Measurements from ENCODE around the gene MRPL20.

DNA sequence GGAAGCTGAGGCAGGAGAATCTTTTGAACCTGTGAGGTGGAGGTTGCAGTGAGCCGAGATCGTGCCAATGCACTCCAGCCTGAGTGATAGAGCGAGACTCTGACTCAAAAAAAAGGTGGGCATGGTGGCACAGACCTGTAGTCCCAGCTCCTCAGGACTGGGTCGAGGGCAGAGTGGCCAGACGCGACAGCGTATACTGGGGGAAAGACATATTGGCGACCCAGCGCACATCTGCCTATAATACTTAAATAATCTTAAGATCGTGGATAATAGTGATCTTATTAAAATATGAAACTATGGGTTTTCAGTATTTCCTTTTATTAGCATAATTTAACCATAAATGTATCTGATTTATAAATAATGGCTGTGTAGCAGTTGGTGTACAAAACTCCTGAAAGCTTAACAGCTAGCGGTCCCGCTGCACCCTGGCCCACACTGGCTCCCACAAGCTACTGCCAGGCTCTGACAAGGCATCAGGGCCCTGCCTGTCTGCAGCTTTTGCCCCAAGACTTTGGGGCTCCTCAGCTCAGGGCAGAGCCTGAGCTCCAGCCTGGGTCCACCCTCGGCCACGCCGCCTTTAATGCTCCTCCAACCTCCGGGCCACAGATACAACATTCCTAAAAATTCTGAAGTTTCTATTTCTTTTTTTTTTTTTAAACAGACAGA, 29.4 kb downstream of the MRPL20 start:
- TF ChIP-seq, protein P1, sequence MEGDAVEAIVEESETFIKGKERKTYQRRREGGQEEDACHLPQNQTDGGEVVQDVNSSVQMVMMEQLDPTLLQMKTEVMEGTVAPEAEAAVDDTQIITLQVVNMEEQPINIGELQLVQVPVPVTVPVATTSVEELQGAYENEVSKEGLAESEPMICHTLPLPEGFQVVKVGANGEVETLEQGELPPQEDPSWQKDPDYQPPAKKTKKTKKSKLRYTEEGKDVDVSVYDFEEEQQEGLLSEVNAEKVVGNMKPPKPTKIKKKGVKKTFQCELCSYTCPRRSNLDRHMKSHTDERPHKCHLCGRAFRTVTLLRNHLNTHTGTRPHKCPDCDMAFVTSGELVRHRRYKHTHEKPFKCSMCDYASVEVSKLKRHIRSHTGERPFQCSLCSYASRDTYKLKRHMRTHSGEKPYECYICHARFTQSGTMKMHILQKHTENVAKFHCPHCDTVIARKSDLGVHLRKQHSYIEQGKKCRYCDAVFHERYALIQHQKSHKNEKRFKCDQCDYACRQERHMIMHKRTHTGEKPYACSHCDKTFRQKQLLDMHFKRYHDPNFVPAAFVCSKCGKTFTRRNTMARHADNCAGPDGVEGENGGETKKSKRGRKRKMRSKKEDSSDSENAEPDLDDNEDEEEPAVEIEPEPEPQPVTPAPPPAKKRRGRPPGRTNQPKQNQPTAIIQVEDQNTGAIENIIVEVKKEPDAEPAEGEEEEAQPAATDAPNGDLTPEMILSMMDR (IDR thresholded peaks at IDR 0.05), result no peak
- no peak for TF ChIP-seq POLR2A (IDR thresholded peaks at IDR 0.05)
